ENCODE data around the gene ARFGAP3.
"Not testable (repeated sequence)": the region's sequence is repeated elsewhere in the genome, so short reads cannot be mapped to it uniquely, and the experiment has no call there.

Gene ARFGAP3

GRCh38 chr22:42758931-42759629 lies 98.0 kb downstream of the ARFGAP3 start:
- no peak for DNase-seq (ENCODE audit: low read depth, low spot score)
- no peak overlapping the region for H3K4me3 ChIP-seq (ENCODE audit: low read length)

DNA sequence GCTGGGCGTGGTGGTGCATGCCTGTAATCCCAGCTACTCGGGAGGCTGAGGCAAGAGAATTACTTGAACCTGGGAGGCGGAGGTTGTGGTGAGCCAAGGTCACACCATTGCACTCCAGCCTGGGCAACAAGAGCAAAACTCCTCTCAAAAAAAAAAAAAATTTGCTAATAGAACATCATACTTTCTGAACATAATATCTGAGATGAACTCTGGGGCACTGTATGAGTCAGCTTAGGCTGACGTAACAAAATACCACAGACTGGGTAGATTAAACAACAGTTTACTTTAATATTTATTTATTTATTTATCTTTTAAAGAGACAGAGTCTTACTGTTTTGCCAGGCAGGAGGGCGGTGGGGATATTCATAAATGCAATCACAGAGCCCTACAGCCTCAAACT lies 101.5 kb downstream of the ARFGAP3 start:
- DNase-seq (ENCODE audit: low read depth, low spot score); H3K4me3 ChIP-seq (ENCODE audit: low read length): not testable (repeated sequence)

GRCh38 chr22:42755121-42755520 lies 102.0 kb downstream of the ARFGAP3 start:
- not testable (repeated sequence) for DNase-seq (ENCODE audit: low read depth, low spot score); H3K4me3 ChIP-seq (ENCODE audit: low read length)

DNA sequence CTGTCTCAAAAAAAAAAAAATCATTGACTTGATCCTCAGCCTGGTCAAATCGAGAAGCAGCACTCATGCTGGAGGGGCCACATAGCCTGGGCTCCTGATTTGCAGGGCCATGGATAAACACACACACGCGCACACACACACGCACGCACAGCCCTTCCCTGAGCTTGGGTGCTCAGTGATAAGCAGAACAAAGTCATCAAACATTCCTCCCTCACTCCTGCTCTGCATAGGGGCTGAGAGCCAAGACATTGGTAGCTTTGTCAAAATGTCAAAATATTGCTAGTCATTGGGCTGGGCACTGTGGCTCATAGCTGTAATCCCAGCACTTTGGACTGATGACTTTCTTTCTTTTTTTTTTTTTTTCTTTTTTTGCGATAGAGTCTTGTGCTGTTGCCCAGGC lies 102.4 kb downstream of the ARFGAP3 start:
- DNase-seq (ENCODE audit: low read depth, low spot score) = no peak
- H3K4me3 ChIP-seq (ENCODE audit: low read length) = no peak overlapping the region

GRCh38 chr22:42752912-42753311 lies 104.2 kb downstream of the ARFGAP3 start:
- H3K4me3 ChIP-seq (ENCODE audit: low read length) = no peak overlapping the region
- DNase-seq (ENCODE audit: low read depth, low spot score) = no peak

- H3K4me3 ChIP-seq (ENCODE audit: low read length) = no peak overlapping the region
- no peak for DNase-seq (ENCODE audit: low read depth, low spot score)
Observed at GRCh38 chr22:42752230-42752746, 104.8 kb downstream of the ARFGAP3 start.

GRCh38 chr22:42750421-42750820 lies 106.7 kb downstream of the ARFGAP3 start:
- H3K4me3 ChIP-seq (ENCODE audit: low read length); DNase-seq (ENCODE audit: low read depth, low spot score): not testable (repeated sequence)

DNA sequence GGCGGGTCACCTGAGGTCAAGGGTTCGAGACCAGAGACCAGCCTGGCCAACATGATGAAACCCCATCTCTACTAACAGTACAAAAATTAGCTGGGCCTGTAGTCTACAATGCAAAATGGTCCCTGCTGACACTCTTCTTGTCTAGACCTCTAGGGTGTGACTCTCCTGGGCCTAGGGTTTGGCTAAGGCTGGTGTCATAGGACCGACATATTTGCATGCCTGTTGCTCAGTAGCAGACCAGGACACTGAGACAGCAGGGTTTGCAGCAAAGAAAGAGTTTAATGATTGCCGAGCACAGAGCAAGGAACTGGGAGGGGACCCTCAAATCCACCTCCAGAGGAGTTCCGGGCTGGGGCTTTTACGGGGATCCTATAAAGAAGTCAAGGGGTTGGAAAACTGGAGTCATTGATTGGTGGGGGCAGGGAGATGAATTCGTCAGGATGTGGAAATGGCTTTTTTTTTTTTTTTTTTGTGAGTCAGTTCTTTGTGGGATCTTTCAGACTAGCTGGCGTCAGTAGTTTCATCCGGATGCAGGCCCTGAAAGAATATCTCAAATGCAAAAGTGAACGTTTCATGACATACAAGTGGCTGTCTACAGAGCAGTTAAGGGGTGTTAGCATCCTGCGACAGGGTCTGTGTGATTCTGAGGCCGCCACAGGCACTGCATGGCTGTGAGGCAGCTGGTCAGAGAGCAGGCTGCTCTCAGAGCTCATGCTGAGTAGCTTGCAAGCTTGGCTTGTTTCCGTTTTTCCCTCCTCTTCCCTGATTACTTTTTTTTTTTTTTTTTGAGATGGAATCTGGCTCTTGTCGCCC lies 109.2 kb downstream of the ARFGAP3 start:
- H3K4me3 ChIP-seq (ENCODE audit: low read length) = no peak overlapping the region
- no peak for DNase-seq (ENCODE audit: low read depth, low spot score)
